ENCODE measurements around the gene BOK.

Gene BOK

DNA sequence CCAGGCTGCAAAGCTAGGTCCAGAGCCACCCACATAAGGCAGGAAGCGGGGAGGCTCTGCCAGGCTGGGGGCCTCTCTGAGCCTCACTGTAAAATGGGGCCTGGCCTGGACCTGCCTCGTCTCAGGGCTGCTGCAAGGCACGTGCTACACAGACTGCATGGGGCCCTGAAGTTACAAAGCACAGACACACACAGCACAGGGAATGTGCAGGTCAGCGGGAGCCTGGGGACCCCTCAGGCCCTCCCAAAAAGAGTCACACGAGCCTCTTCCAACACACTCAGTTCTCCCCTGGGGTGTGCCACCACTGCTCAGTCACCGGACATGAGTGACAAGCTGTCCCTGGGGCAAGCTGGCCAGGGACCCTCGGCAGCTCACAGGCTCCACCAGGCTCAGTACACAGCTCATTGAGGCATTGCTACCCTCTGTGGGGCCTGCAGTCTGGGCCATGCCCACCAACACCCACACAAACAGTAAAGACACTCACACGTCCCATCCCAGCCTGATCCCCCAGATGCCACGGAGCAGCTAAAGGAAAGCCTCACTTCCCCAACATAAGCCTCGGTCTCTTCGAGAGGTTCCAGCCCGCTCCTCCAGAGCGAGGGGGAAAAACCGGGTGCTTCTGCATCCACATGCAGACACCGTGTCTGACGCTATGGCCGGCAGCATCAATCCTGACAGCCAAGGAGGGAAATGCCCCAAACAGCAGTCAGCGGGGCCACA, 33.7 kb downstream of the BOK start:
- in situ Hi-C loops (cut with HindIII; ENCODE audit: low pct_unique_long_range_greater_than_20kb, low sequenced_read_pairs) = no loop called here
- TF ChIP-seq JUND (IDR thresholded peaks at IDR 0.05; ENCODE audit: low read depth) = no peak
- DNase-seq (ENCODE audit: low read depth in 1 of 2, low spot score in 1 of 2) = no peak

DNA sequence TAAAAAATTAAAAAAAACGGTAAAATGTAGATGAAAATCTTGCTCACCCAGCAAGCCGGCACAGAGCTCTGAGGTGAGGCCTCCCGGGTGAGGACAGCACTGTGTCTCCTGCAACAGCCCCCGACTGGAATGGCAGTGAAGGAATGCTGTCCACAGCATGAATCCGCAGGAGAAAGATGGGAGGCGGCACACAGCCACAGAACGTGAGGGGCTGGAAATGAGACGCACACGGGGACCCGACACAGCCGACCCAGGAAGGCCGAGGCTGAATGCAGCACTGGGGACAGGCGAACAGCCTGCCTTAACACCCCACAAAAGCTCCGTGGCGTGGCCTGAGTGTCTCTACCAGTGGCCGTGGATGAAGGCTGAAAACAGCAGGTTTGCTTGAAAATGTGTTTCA, 34.7 kb downstream of the BOK start:
- no peak for TF ChIP-seq JUND (IDR thresholded peaks at IDR 0.05; ENCODE audit: low read depth)
- in situ Hi-C loops (cut with HindIII; ENCODE audit: low pct_unique_long_range_greater_than_20kb, low sequenced_read_pairs) = no loop called here
- DNase-seq (ENCODE audit: low read depth in 1 of 2, low spot score in 1 of 2) = no peak

DNA sequence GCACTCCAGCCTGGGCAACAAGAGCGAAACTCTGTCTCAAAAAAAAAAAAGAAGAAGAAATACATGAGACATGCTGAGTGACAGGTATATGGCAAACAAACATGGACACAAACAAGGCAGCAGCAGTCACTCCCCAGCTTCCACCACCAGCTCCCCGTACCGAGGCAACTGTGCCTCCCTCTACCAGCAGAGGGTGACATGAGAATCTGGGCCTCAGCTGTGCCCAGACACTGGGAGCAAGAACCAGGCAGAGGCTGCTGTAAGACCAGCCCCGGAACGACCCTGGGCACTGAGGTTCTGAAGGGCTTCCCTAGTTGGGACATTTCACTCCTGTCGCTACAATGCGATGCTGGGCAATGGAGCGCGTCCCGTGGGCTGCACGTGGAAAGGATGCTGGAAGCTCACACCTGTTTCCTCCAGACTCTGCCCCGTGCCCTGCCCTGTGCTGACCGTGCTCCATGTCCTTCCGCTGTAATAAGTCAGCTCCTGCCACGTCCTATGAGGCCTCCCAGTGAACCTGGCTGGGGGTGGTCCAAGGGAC, 37.1 kb downstream of the BOK start:
- in situ Hi-C loops (cut with HindIII; ENCODE audit: low pct_unique_long_range_greater_than_20kb, low sequenced_read_pairs) = no loop called here
- no peak for TF ChIP-seq JUND (IDR thresholded peaks at IDR 0.05; ENCODE audit: low read depth)
- DNase-seq (ENCODE audit: low read depth in 1 of 2, low spot score in 1 of 2) = peak; percentile 31 to 47

DNA sequence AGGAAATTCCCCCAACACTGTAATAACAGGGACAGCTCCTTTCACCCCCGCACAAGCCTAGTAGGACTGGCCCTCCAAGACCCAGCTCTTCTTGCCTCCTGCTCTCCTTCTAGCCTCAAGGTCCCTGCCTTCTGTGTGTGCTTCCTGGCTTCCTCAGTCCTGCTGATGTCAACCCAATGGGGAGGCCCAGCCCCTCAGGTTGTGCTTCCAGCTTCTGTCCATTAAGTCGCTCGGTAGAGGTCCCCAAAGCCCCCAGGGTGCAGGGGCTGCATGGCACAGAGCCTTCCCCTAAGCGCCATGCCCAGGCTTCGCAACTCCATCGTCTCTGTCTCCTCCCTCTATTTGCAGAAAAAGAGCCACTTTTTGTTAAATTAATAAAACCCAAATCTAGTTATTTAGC, 39.0 kb downstream of the BOK start:
- no peak for TF ChIP-seq JUND (IDR thresholded peaks at IDR 0.05; ENCODE audit: low read depth)
- in situ Hi-C loops (cut with HindIII; ENCODE audit: low pct_unique_long_range_greater_than_20kb, low sequenced_read_pairs) = no loop called here
- DNase-seq (ENCODE audit: low read depth in 1 of 2, low spot score in 1 of 2) = no peak

DNA sequence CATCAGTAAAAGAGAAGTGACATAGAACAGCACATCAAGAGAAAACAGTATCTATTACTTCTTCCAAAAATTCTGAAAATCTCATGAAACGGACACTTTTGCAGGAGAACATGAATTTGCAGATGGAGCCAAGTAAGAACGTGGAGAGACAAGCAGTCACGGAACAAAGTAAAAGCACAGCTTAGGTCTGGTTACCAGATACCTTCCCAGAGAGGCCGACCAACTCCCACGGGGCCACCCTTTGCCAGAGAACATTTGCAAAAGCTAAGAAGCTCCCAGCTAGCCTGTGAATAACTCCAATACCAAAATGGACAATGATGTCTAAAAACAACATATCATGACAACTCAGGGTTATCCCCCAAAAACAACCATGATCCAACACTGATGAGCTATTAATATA, 39.5 kb downstream of the BOK start:
- in situ Hi-C loops (cut with HindIII; ENCODE audit: low pct_unique_long_range_greater_than_20kb, low sequenced_read_pairs) = no loop called here
- TF ChIP-seq JUND (IDR thresholded peaks at IDR 0.05; ENCODE audit: low read depth) = no peak

DNA sequence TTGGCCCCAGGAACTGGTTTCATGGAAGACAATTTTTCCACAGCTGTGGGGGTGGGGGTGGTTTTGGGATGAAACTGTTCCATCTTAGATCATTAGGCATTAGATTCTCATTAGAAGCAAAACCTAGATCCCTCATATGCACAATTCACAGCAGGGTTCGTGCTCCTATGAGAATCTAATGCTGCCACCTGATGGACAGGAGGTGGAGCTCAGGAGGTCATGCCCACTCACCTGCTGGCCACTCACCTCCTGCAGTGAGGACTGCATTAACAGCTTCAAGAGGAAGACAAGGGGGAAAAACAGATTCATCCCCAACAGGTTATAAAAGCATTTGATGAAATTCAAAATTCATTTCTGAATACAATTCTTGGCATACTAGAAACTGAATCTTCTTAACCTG, 39.9 kb downstream of the BOK start:
- TF ChIP-seq JUND (IDR thresholded peaks at IDR 0.05; ENCODE audit: low read depth) = no peak
- peak; percentile 34 to 60 for DNase-seq (ENCODE audit: low read depth in 1 of 2, low spot score in 1 of 2)
- in situ Hi-C loops (cut with HindIII; ENCODE audit: low pct_unique_long_range_greater_than_20kb, low sequenced_read_pairs) = no loop called here

More for the DNA sequence above, 39.5 kb downstream of the BOK start:
- no peak for DNase-seq (ENCODE audit: low read depth in 1 of 2, low spot score in 1 of 2)

DNA sequence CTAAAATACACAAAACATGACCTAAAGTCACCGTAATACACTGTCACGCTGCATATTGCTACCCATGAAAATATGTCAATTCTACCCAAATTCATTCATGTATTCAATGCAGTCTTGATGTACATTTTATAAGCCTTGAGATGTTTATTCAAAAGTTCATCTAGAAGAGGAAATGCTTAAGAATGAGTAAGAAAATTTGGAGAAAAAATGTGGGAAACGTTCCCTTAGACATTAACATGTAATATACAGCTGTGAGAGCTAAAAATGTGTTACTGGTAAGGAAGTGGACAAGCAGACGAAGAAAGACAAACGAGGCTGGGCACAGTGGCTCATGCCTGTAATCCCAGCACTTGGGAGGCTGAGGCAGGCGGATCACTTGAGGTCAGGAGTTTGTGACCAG, 41.1 kb downstream of the BOK start:
- TF ChIP-seq JUND (IDR thresholded peaks at IDR 0.05; ENCODE audit: low read depth) = no peak

DNA sequence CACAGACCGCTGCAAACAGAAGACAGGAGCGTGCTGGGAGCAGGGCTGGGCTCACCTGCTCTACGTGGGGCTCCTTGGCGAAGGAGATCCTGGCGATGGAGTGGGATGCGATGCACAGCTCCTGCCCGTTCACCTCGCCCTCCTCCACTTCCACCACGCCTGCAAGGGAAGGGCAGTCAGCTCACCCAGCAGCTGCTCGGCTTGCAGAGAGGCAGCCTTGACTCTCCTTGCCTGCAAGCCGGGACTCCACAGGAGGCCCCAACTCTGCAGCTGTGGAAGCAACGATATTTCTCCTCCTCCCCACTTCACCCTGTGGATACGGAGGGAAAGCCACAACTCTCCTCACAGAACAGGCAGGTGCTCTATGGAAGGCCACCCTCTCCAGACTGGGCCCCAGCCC, 43.3 kb downstream of the BOK start:
- no peak for TF ChIP-seq JUND (IDR thresholded peaks at IDR 0.05; ENCODE audit: low read depth)
- in situ Hi-C loops (cut with HindIII; ENCODE audit: low pct_unique_long_range_greater_than_20kb, low sequenced_read_pairs) = no loop called here
- no peak for DNase-seq (ENCODE audit: low read depth in 1 of 2, low spot score in 1 of 2)

More for the DNA sequence above, 41.1 kb downstream of the BOK start:
- no peak for DNase-seq (ENCODE audit: low read depth in 1 of 2, low spot score in 1 of 2)
- in situ Hi-C loops (cut with HindIII; ENCODE audit: low pct_unique_long_range_greater_than_20kb, low sequenced_read_pairs) = no loop called here

DNA sequence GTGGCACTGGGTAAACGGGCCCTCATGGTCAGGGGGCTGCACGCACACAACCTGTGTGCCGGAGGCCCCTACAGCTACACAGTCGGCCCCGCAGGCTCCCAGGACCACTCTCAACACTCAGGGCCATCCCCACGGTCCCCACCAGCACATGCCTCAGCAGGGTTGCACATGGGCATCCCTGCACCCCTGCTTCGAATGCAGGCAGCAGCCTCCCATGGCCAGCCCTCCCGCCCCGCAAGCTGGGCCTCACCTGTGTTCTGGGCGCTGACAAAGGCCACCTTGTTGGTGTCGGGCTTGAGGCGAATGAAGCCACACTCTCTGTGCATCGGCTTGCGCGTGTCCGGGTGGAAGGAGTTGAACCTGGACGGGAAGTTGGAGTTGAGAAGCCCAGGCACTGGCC, 44.2 kb downstream of the BOK start:
- DNase-seq (ENCODE audit: low read depth in 1 of 2, low spot score in 1 of 2) = no peak
- in situ Hi-C loops (cut with HindIII; ENCODE audit: low pct_unique_long_range_greater_than_20kb, low sequenced_read_pairs) = no loop called here
- no peak for TF ChIP-seq JUND (IDR thresholded peaks at IDR 0.05; ENCODE audit: low read depth)

DNA sequence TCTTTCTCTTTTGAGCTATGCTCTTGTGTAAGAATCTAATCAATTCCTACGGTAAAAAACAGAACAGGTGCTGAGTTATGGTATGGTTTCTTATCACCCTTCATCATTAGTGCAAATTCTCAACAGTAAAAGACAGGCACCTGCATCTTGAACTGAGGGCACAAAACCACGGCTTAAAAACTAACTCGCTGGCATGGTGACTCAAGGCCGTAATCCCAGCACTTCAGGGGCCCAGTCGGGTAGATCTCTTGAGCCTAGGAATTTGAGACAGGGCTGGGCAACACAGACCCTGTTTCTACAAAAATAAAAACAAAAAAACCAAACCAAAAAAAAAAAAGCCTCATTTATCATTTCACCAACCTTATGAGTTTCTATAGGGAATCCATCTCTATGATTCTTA, 45.1 kb downstream of the BOK start:
- in situ Hi-C loops (cut with HindIII; ENCODE audit: low pct_unique_long_range_greater_than_20kb, low sequenced_read_pairs) = no loop called here
- TF ChIP-seq JUND (IDR thresholded peaks at IDR 0.05; ENCODE audit: low read depth) = no peak
- no peak for DNase-seq (ENCODE audit: low read depth in 1 of 2, low spot score in 1 of 2)

DNA sequence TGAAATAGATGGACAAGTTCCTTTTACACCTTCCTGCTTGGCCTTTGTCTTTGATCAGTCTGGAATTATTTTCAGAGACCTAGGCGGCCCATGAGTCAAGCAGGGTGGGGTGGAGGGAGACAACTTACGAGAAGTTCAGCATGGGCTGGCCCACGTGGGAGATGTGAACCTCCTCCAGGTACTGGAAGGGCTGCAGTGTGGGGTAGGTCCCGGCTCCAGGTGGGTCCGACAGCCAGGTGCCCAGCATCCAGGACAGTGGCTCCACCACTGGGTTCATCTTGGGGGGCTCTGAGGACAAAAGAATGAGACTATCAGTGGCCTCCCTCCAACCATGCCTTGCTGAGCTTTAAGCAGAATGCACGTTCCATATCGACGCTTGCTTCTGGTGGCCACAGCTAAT, 47.6 kb downstream of the BOK start:
- no peak for DNase-seq (ENCODE audit: low read depth in 1 of 2, low spot score in 1 of 2)
- in situ Hi-C loops (cut with HindIII; ENCODE audit: low pct_unique_long_range_greater_than_20kb, low sequenced_read_pairs) = no loop called here
- no peak for TF ChIP-seq JUND (IDR thresholded peaks at IDR 0.05; ENCODE audit: low read depth)

DNA sequence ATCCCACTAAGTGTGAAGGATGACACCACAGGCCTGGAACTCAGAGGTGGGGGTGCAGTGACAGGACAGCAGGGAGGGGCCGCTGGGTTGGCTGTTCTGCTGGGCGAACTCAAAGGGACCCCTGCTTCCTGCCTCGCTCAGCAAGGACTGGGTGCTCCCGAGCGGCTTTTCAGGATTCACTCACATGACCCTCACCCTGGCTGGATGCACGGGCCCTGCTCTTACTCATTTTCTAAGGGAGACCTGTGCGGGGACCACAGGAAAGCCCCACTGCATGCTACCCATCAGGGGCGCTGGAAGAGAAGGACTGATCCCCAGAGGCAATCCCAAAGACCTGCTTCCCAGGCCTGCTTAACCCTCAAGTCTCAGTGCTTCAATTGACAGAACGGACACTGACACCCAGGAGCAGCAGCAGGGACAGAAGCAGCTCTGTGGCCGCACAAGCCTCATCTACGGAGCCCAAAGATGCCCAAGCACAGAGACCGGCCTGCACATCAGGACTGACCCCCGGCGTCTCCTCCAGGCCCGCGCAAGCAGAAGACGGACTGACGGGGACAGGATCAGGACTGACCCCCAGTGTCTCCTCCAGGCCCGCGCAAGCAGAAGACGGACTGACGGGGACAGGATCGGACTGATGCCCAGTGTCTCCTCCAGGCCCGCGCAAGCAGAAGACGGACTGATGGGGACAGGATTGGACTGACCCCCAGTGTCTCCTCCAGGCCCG, 48.8 kb downstream of the BOK start:
- TF ChIP-seq JUND (IDR thresholded peaks at IDR 0.05; ENCODE audit: low read depth) = no peak
- DNase-seq (ENCODE audit: low read depth in 1 of 2, low spot score in 1 of 2) = no peak
- in situ Hi-C loops (cut with HindIII; ENCODE audit: low pct_unique_long_range_greater_than_20kb, low sequenced_read_pairs) = no loop called here

DNA sequence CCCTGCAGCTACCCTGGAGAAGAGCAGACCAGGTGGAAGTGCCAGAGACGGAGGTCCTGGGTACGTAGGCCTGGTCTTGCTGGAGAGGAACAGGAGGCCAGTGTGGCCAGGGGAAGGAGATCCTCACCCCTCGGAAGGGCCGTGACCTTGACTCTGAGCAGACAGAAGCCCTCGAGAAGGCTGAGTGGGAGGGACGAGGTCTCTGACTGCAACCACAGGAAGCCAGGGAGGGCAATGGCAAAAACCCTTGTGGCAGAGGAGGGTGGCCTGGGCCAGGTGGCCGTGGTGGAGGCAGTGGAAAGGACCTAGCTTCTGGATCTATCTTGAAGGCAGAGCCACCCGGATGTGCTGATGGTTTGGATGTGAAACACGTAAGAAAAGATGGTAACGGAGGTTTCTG, 50.3 kb downstream of the BOK start:
- no peak for TF ChIP-seq JUND (IDR thresholded peaks at IDR 0.05; ENCODE audit: low read depth)
- no peak for DNase-seq (ENCODE audit: low read depth in 1 of 2, low spot score in 1 of 2)
- in situ Hi-C loops (cut with HindIII; ENCODE audit: low pct_unique_long_range_greater_than_20kb, low sequenced_read_pairs) = no loop called here

Data from T47D (cell line).